Measurements from ENCODE around the gene PITPNC1.

DNA sequence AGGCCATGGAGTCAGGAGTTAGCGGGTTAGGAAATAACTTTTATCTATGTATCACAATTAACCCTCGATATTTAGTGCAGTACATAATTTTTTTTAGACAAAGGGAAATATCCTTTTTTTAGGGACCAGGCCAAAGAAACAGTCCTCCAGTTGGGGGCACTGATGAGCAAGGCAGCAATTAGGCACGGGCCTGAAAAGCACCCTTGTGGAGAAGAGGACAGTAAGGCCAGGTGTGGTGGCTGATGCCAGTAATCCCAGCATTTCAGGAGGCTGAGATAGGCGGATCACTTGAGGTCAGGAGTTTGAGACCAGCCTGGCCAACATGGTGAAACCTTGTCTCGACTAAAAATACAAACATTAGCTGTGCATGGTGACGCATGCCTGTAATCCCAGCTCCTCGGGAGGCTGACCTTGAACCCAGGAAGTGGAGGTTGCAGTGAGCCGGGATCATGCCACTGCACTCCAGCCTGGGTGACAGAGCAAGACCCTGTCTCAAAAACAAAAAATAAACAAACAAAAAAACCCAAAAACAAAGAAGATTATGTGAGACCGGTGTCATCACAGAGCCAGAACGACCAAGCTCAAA lies 182.4 kb downstream of the PITPNC1 start:
- TF ChIP-seq, protein P1, sequence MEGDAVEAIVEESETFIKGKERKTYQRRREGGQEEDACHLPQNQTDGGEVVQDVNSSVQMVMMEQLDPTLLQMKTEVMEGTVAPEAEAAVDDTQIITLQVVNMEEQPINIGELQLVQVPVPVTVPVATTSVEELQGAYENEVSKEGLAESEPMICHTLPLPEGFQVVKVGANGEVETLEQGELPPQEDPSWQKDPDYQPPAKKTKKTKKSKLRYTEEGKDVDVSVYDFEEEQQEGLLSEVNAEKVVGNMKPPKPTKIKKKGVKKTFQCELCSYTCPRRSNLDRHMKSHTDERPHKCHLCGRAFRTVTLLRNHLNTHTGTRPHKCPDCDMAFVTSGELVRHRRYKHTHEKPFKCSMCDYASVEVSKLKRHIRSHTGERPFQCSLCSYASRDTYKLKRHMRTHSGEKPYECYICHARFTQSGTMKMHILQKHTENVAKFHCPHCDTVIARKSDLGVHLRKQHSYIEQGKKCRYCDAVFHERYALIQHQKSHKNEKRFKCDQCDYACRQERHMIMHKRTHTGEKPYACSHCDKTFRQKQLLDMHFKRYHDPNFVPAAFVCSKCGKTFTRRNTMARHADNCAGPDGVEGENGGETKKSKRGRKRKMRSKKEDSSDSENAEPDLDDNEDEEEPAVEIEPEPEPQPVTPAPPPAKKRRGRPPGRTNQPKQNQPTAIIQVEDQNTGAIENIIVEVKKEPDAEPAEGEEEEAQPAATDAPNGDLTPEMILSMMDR (IDR thresholded peaks at IDR 0.05) = no peak
- no peak for TF ChIP-seq POLR2A (IDR thresholded peaks at IDR 0.05)

All from uterus (tissue), 2 donors.